Thoracic aorta (tissue), 2 donors: ENCODE results near the gene BORCS6. TPM values are rescaled to one million over a fixed set of nuclear protein-coding genes. Genes with fewer than 3 reads are reported as not detected.
A peak's percentile ranks its signal among the peaks of the same experiment; 100 is the strongest.

Experiments
- ATAC-seq: fragments of 150-250 bp; one replicate; pipeline ENCODE4 v1.8.0; 2017; ENCODE audit warnings: low read depth; ENCODE audit not compliant: insufficient number of reproducible peaks, low FRiP score
- DNase-seq: peaks from one replicate; pipeline ENCODE4 v3.0.0-alpha.2; 2020; ENCODE audit warnings: low spot score
- H3K27ac ChIP-seq, 2 donors: fragments of 200-600 bp; sonication (generic); 1 replicate in 1 of 2; 2 replicates in 1 of 2; pipeline ENCODE4 v1.5.1; 2016; ENCODE audit warnings: mild to moderate bottlenecking in 2 of 2, moderate library complexity in 2 of 2
- H3K27me3 ChIP-seq: fragments of 200-600 bp; sonication (generic); replicated peaks from 2 replicates; pipeline ENCODE4 v1.6.0; 2016; ENCODE audit warnings: mild to moderate bottlenecking; ENCODE audit not compliant: insufficient read depth
- H3K36me3 ChIP-seq: fragments of 200-600 bp; sonication (generic); one replicate; pipeline ENCODE4 v1.5.1; 2016
- H3K4me1 ChIP-seq, 2 donors: fragments of 200-600 bp; sonication (generic); 1 replicate in 1 of 2; 2 replicates in 1 of 2; pipeline versions ENCODE4 v1.5.1 to v1.6.0; 2016; ENCODE audit warnings: low read depth in 2 of 2, mild to moderate bottlenecking in 1 of 2; ENCODE audit not compliant: control insufficient read depth in 1 of 2
- H3K4me3 ChIP-seq: fragments of 200-600 bp; sonication (generic); 2 replicates; pipeline ENCODE4 v1.5.1; 2016; ENCODE audit warnings: mild to moderate bottlenecking
- H3K9me3 ChIP-seq: fragments of 200-600 bp; sonication (generic); 2 replicates; pipeline ENCODE4 v1.5.1; 2016
- CTCF ChIP-seq: fragments of 200-600 bp; sonication (generic); IDR thresholded peaks from one replicate; pipeline ENCODE4 v1.5.1; 2019; ENCODE audit warnings: antibody characterized with exemption
- total RNA-seq, 2 donors: library from RNA; depleted of rRNA; stranded (reverse); fragments of >200 nt; gene quantifications; one replicate each; pipeline versions ENCODE4 v1.1.0 to v1.2.3, GENCODE V29; 2016

Gene BORCS6
- total RNA-seq, 2 donors from 2014 or later, result 11.9 to 13.8 TPM

GRCh38 chr17:8154608-8155155 is 35.3 kb downstream of the BORCS6 start:
- no peaks in the 10 kb centered on the region for H3K27me3 ChIP-seq
- H3K4me3 ChIP-seq, result peak overlapping the region; percentile 76
- H3K27ac ChIP-seq, result peak overlapping the region; percentile 100
- ATAC-seq (no peak), DNase-seq (no peak)
- no peaks in the 10 kb centered on the region for H3K9me3 ChIP-seq
- H3K4me1 ChIP-seq, result peaks cover 18 to 52% of the 10 kb centered on the region in 2 donors
- TF ChIP-seq CTCF, result no peak
- peaks cover 12% of the 10 kb centered on the region for H3K36me3 ChIP-seq

- peaks cover 18 to 53% of the 10 kb centered on the region in 2 donors for H3K4me1 ChIP-seq
These were observed 35.9 kb downstream of the BORCS6 start for GRCh38 chr17:8153957-8154607.

GRCh38 chr17:8153525-8153956 is 36.4 kb downstream of the BORCS6 start:
- peak; percentile 73 for DNase-seq
- no peak for ATAC-seq
- peaks cover 22% of the 10 kb centered on the region for H3K36me3 ChIP-seq
- TF ChIP-seq CTCF, result no peak
- H3K4me1 ChIP-seq, result peaks cover 18 to 52% of the 10 kb centered on the region in 2 donors
- H3K27ac ChIP-seq, result peak overlapping the region; percentile 100
- H3K4me3 ChIP-seq, result peak overlapping the region; percentile 76
- H3K27me3 ChIP-seq, result no peaks in the 10 kb centered on the region
- no peaks in the 10 kb centered on the region for H3K9me3 ChIP-seq

More at GRCh38 chr17:8153957-8154607, 35.9 kb downstream of the BORCS6 start:
- H3K27me3 ChIP-seq, result no peaks in the 10 kb centered on the region
- no peaks in the 10 kb centered on the region for H3K9me3 ChIP-seq
- H3K36me3 ChIP-seq, result peaks cover 18% of the 10 kb centered on the region
- ATAC-seq (peak; percentile 25), DNase-seq (peak; percentile 97)
- TF ChIP-seq CTCF, result no peak
- peak overlapping the region; percentile 100 for H3K27ac ChIP-seq
- peak overlapping the region; percentile 76 for H3K4me3 ChIP-seq

GRCh38 chr17:8153031-8153451 is 36.9 kb downstream of the BORCS6 start:
- H3K4me1 ChIP-seq, result peaks cover 18 to 49% of the 10 kb centered on the region in 2 donors
- no peaks in the 10 kb centered on the region for H3K27me3 ChIP-seq
- no peak for TF ChIP-seq CTCF
- DNase-seq (no peak), ATAC-seq (no peak)
- H3K27ac ChIP-seq, result peak overlapping the region; percentile 100
- no peaks in the 10 kb centered on the region for H3K9me3 ChIP-seq
- peak overlapping the region; percentile 76 for H3K4me3 ChIP-seq
- H3K36me3 ChIP-seq, result peaks cover 27% of the 10 kb centered on the region

GRCh38 chr17:8152112-8152775 is 37.7 kb downstream of the BORCS6 start, which contains the start of gene PER1:
Gene PER1, minus strand, starts transcription at chr17:8152404. Its CDS starts 1,698 bp downstream, at chr17:8150706.
- H3K4me1 ChIP-seq, result peaks cover 18 to 50% of the 10 kb centered on the region in 2 donors
- TF ChIP-seq CTCF, result no peak
- H3K36me3 ChIP-seq, result peaks cover 35% of the 10 kb centered on the region
- DNase-seq, result peak; percentile 87
- peak; percentile 16 for ATAC-seq
- peak within 1 kb of the TSS; percentile 100 for H3K27ac ChIP-seq
- no peaks in the 10 kb centered on the region for H3K27me3 ChIP-seq
- no peaks in the 10 kb centered on the region for H3K9me3 ChIP-seq
- H3K4me3 ChIP-seq, result peak within 1 kb of the TSS; percentile 76
